ENCODE data around the gene KCTD17. TPM values are rescaled to one million over a fixed set of nuclear protein-coding genes. Genes with fewer than 3 reads are reported as not detected.

KCTD17 gene
- total RNA-seq, 1 donor from 2014 or later, result 31.3 TPM

DNA sequence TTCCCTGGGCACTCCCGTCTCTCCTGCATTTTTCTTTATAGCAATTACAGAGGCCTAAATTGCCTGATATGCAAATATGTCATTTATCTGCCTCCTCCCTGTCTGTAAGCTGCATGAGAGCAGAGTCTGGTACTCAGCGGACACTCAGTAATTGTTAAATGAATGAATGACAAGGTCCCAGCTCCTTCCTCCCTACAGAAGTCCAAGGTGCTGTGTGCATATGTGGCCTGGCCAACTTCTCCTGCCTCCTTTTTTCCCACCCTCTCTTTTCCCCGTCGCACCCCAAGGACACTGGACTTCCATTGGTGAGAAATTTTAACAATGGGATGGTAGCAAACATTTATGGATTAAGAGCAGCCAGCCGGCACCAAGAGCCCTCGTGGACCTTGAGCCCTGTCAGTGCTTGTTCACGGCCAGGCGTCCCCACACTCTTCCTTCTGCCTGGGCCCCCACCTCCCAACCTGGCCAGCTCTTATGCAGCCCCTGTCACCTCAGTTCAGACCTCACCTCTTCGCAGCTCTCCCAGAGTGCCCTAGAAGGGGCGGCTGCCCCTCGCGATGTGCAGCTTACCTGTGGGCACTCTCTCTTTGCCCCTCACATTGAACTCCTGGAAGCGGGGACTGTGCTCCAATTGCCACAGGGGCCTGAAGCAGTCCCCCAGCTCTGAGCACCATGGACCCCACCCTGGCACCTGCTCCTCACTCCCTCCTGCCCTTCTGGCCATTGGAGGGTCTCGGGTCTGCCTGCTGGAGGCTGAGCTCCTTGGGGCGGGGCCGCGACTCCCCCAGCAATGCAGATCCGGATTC, 56.5 kb downstream of the KCTD17 start:
- Histone ChIP-seq H3K4me3 (ENCODE audit: insufficient read depth, low read depth, low read length) (no peak overlapping the region), H2AFZ (ENCODE audit: low read depth, low read length) (no peak overlapping the region), H3K27me3 (ENCODE audit: insufficient read depth, low read length) (peaks cover 14% of the 10 kb centered on the region), H3K9me3 (ENCODE audit: insufficient read depth, low read depth, low read length) (no peaks in the 10 kb centered on the region), H3K4me1 (ENCODE audit: insufficient read depth, low read length) (no peaks in the 10 kb centered on the region), H3K4me2 (ENCODE audit: low read length) (no peak overlapping the region), H4K20me1 (ENCODE audit: insufficient read depth, low read length) (no peaks in the 10 kb centered on the region), H3K27ac (ENCODE audit: low read depth, low read length) (no peak overlapping the region), H3K79me2 (ENCODE audit: insufficient read depth, low read length) (no peaks in the 10 kb centered on the region), H3K36me3 (ENCODE audit: insufficient read depth, low read length) (no peaks in the 10 kb centered on the region), H3K9ac (ENCODE audit: low read length) (no peak overlapping the region)
- Mint-ChIP-seq H3K27ac (ENCODE audit: unreplicated experiment) (no peak overlapping the region), H3K4me1 (ENCODE audit: low read depth, unreplicated experiment) (no peaks in the 10 kb centered on the region), H3K9me3 (ENCODE audit: unreplicated experiment) (no peaks in the 10 kb centered on the region), H3K36me3 (ENCODE audit: low read depth, unreplicated experiment) (no peaks in the 10 kb centered on the region), H3K27me3 (ENCODE audit: low read depth, unreplicated experiment) (peaks cover 52% of the 10 kb centered on the region), H3K4me3 (ENCODE audit: unreplicated experiment) (no peak overlapping the region)
- DNase-seq (ENCODE audit: low read depth), result no peak
- TF ChIP-seq, protein P1, sequence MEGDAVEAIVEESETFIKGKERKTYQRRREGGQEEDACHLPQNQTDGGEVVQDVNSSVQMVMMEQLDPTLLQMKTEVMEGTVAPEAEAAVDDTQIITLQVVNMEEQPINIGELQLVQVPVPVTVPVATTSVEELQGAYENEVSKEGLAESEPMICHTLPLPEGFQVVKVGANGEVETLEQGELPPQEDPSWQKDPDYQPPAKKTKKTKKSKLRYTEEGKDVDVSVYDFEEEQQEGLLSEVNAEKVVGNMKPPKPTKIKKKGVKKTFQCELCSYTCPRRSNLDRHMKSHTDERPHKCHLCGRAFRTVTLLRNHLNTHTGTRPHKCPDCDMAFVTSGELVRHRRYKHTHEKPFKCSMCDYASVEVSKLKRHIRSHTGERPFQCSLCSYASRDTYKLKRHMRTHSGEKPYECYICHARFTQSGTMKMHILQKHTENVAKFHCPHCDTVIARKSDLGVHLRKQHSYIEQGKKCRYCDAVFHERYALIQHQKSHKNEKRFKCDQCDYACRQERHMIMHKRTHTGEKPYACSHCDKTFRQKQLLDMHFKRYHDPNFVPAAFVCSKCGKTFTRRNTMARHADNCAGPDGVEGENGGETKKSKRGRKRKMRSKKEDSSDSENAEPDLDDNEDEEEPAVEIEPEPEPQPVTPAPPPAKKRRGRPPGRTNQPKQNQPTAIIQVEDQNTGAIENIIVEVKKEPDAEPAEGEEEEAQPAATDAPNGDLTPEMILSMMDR (IDR thresholded peaks at IDR 0.05; ENCODE audit: insufficient read depth, low read depth, low read length), result no peak
- FAIRE-seq, result no peak

DNA sequence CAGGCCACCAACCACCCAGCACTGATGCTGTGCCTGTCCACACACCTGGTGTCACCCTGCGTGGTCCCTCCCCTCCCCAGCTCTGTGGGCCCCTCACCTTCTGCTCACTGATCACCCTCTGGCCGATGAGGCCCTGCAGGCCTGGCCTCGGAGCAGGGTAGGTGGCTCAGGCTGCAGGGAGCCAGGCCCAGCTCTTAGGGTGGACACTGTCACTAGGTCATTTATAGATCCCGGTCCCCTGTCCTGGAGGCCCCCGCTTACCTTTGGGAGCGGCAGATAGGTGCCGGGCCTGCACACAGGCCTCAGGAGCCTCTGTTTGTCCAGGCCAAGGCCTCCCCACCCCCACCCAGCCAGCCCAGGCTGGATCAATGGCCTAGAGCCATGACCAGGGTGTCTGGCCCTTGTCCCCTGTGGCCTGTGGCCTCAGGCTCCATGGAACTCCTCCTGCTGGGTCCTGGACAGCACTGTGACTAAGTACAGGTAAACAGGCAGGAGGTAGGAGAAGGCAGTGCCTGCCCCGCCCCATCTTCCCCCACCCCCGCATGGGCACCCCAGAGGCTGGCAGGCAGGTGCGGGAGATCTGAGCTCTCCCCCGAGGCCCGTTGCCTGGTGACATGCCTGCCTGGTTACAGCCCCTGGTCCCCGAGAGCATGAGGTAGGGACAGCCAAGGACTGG, 57.8 kb downstream of the KCTD17 start, which contains the start of gene TMPRSS6:
Gene TMPRSS6, minus strand, starts transcription at position 472 of the 676 bp plus-strand sequence. CDS start 6,296 bp downstream, outside the sequence.
- Histone ChIP-seq H3K9me3 (ENCODE audit: insufficient read depth, low read depth, low read length) (no peaks in the 10 kb centered on the region), H3K4me3 (ENCODE audit: insufficient read depth, low read depth, low read length) (no peak within 1 kb of the TSS), H3K4me2 (ENCODE audit: low read length) (no peak within 1 kb of the TSS), H3K36me3 (ENCODE audit: insufficient read depth, low read length) (no peaks in the 10 kb centered on the region), H3K79me2 (ENCODE audit: insufficient read depth, low read length) (no peaks in the 10 kb centered on the region), H3K27me3 (ENCODE audit: insufficient read depth, low read length) (peaks cover 5% of the 10 kb centered on the region), H3K27ac (ENCODE audit: low read depth, low read length) (no peak within 1 kb of the TSS), H2AFZ (ENCODE audit: low read depth, low read length) (no peak within 1 kb of the TSS), H4K20me1 (ENCODE audit: insufficient read depth, low read length) (no peaks in the 10 kb centered on the region), H3K4me1 (ENCODE audit: insufficient read depth, low read length) (no peaks in the 10 kb centered on the region), H3K9ac (ENCODE audit: low read length) (no peak within 1 kb of the TSS)
- Mint-ChIP-seq H3K27ac (ENCODE audit: unreplicated experiment) (no peak within 1 kb of the TSS), H3K36me3 (ENCODE audit: low read depth, unreplicated experiment) (no peaks in the 10 kb centered on the region), H3K9me3 (ENCODE audit: unreplicated experiment) (no peaks in the 10 kb centered on the region), H3K4me1 (ENCODE audit: low read depth, unreplicated experiment) (no peaks in the 10 kb centered on the region), H3K27me3 (ENCODE audit: low read depth, unreplicated experiment) (peaks cover 50% of the 10 kb centered on the region), H3K4me3 (ENCODE audit: unreplicated experiment) (no peak within 1 kb of the TSS)
- TF ChIP-seq, protein P1 (IDR thresholded peaks at IDR 0.05; ENCODE audit: insufficient read depth, low read depth, low read length), result no peak
- TF ChIP-seq EZH2 (IDR thresholded peaks at IDR 0.05; ENCODE audit: insufficient read depth, low read length), result no peak
- no peak for FAIRE-seq
- DNase-seq (ENCODE audit: low read depth), result no peak

Measured in astrocyte (in vitro differentiated cells and primary cell).